Stimulated activated naive CD4-positive, alpha-beta T cell treated with Interleukin-2 at 50 U/mL for 16 hours (primary cell): ENCODE measurements around the gene PIP5KL1.

Experiments used
- DNase-seq: peaks from one replicate; lab custom pipeline; 2025; lab: John Stamatoyannopoulos, UW

The PIP5KL1 gene

DNA sequence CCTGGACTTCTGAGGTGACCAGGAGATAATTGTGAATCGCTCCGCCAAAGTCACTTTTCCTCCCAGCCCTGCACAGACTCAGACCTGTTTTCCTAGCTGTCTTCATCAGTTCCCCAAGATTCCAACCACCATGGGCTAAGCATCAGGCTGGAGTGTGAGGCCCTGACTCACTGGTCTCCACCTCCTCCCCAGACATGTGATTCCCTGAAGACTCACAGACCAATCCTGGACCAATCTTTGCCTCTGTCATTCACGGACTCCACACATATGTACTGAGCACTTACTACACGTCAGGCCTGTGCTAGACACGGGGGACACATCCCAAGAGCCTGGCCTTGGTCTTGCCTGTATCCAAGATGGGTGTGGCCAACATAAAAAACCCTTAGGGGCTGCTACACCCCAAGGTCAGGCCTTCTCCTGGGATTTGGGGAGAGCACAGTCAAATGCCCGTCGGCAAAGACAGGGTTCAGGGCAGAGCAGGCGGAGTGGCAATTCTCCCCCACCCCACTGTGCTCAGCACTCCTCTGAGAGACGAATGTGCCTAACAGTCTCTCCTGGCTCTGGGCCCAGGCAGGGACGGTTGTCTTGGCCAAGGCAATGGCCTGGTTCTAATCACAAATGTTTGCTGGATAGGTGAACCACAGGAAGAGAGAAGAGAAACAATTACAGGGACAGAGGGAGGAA, 38.3 kb upstream of the PIP5KL1 start:
- no peak for DNase-seq

DNA sequence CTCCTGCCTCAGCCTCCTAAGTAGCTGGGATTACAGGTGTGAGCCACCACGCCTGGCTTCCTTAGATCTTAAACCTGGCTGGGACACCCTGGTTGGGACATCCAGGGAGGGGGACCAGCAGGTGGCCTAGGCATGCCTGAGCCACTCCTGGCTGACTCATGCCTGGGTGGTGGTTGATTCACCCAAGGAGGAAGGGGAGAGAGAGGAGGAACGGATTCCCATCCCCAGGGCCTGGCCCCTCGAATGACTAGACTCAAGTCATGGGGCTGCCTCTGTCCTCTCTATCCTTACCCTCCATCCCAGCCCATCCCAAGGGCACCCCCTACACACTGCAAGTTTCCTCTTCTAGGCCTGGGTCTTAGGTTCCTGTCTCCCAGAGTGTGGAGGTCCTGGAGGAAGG, 37.5 kb upstream of the PIP5KL1 start:
- DNase-seq, result peak; percentile 31

DNA sequence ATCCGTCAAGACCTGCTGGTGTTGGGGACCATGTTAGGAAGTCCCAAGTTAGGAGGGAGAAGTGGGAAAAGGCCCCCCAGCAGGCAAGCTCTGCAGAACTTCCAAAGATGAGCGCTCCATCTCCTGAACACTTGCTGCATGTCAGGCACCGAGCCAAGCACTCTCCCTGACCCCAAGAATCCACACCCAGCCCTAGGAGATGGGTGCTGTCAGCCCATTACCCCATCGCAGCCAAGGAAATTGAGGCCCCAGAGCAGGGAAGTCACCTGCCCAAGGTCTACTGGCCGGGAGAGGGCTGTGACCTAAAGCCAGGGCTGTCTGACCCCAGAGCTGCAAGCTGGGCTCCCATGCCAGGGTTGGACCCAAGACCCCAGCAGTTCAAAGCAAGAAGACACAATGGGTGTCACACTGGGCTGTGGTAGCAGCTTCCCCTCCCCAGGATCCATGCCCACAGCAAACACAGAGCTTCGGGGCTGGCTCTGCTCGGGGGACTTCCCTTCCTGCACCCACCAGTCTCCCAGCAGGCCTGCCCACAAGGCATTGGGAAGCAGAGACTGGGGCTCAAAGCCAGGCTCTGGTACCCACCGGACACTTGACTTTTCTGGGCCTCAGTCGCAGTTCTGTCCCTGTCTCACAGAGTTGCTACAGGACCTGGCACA, 36.7 kb upstream of the PIP5KL1 start:
- no peak for DNase-seq

DNA sequence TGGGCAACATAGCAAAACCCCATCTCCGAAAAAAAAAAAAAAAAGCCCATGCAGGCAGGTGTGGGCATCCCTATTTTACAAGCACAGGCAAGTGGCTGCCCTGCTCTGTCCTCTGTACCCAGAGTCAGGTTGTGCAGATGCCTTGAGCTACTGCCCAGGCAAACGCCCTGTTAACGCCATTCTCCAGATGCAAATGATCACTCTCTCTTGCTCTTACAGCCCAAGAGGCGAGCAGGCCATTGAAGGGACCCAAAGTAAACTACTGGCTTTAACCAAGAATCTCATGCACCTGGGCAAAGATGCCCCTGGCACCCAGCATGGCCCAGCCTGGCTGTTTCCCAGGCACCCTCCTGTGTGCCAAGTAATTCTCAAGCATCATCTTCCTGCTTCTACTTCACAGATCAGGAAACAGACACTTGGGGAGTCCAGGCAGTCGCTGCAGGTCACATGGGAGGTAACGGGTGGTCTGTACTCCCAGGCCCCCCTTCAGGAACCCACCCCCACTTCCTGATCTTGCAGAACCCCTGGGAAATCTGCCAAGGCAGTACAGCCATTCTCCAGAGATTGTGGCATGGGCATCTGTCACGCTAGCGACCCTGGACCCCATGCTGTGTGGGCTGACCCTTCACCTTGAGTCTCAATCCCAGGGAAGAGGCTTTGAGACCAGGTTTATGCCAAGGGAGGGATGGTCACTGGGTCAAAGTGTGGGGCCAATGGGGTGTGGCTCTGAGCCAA, 36.0 kb upstream of the PIP5KL1 start:
- DNase-seq, result no peak

GRCh38 chr9:127965953-127966352, 35.4 kb upstream of the PIP5KL1 start:
- no peak for DNase-seq

DNA sequence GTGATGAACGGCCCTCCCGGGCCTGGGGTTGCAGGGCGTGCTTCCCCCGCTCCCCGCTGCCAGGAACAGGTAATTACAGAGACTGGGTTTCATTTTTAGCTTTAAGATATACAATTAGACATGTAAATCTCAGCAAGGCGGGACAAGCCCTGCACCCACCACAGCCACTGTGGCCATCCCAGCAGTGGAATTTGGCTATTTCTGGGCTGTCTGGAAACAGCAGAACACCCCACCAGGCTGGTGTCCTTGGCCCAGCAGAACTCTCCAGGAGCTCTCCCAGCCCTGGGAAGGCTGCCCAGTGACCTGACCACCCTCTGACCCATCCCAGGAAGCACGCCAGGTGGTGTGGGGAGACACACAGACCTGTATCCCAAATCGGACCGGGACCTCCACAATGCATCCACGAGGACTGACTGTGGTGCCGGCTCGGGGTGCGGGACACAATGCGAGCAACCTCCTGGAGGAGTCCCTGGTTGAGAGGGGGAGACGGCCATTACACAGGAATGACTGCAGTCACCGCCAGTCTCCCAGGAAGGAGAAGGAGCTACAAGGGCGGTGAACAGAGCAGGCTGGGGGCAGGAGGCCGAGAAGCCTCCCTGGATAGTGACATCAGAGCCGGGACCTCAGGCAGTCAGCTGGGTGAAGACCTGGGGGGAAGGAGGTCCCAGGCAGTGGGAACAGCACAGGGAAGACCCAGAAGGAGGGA, 32.9 kb upstream of the PIP5KL1 start:
- no peak for DNase-seq

DNA sequence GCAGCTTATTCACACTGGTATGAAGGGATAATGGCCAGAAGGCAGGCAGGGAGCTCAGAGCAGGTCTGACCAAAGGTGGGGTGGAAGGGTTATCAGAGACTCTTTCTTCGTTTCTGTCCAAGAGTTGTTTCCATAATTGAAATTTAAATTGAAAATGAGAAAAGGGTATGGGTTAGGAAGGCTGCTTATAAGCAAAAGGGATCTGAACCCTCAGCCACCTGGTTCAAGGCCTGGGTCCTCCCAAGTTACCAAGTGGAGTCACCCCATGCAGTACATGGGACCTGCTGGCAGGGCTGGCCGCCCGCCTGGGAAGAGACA, 32.4 kb upstream of the PIP5KL1 start:
- no peak for DNase-seq

DNA sequence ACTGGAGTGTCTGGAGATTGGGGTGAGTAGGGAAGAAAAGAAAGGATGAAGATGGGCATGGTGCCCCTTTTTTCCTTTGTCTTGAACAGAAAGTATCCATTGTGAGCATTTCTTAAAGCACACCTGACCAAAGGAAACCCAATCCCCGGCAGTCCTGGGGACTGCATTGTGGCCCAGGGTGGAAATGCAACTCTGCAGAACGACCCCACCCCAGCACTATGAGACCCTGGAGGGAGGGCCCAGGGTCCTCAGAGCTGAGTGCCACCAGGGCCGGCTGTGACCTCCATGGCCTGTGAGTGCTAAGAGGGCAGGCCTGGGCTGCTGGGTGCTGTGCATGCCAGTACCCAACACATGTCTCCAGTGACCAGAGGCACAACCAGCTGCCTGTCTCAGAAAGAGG, 31.7 kb upstream of the PIP5KL1 start:
- no peak for DNase-seq

DNA sequence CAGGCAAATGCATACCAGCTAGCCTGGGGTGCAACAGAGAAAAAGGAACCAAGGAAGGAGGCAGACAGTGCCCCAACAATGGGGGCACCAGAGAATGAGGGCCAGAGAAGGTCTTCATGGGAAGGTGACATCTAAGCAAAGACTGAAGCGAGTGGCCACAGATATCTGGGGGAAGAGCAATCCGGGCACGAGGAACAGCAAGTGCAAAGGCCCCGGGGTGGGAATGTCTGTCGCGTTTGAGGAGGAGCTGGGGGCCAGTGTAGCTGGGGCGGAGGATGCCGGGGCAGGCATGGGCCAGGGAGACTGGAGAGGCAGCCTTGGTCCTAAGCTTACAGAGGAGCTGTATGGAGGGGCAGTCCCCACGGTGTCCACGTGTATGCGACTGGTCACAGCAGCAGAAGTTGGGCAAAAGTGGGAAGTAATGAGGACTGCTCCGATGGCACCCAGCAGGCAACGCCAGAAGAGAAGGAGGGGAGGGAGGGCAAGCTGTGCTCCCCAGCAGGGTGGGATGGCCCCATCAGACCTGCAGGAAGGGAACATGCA, 31.1 kb upstream of the PIP5KL1 start:
- no peak for DNase-seq

GRCh38 chr9:127961155-127961490, 30.5 kb upstream of the PIP5KL1 start:
- no peak for DNase-seq

DNA sequence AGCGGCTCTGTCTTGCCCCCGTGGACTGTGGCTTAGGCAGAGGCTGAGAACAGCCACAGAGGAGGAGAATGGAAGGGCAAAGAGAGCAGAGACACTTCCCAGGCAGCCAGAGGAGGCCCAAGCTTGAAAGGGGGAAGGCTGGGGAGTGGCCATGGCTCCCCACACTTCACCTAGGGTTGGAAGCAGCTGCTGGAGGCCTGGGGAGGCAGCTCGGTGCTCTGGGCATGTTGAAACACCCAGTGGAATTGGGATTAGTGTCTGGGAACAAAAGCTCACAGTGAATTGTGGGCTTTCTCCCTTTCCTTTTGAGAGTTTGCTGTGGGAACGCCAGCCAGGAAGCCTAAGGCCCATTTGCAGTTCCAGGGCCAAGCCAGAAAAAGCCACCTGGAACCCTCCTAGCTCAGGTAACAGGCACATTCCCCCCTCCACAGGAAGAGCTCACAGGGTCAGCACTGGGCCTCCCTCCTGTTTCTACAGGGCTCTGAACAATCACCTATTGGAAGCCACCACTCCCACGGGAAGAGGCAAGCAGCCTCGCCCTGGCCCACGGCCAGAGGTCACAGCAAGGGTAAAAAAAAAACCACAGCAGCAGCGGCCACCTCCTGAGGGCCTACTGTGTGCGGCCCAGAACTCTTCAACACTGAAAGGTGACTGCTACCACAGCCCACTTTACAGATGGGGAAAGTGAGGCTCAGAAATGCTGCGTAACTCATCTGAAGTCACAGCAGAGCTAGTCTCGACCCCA, 30.0 kb upstream of the PIP5KL1 start:
- DNase-seq, result no peak

DNA sequence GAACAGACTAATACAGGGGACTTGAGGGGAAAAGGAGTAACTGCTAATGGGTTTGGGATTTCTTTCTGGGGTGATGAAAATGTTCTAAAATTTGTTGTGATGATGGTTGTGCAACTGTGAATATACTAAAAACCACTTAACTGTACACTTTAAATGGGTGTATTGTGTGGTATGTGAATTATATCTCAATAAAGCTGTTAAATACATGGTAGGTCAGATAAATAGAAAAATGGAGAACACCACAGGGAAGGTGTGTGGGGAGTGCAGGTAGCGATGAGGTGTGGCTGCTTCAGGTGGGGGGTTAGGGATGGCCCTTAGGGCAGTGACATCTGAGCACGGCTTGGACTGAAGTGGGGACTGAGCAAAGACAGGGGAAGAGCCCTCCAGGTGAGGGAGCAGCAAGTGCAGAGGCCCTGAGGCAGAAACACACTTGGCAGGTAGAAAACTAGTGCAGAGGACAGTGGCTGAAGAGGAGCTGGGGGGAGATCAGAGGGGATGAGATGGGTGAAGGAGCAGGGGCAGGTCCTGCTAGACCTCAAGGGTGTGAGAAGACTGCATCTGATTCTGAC, 29.3 kb upstream of the PIP5KL1 start:
- DNase-seq, result no peak

GRCh38 chr9:127959398-127959797, 28.8 kb upstream of the PIP5KL1 start:
- no peak for DNase-seq

- no peak for DNase-seq
Observed at GRCh38 chr9:127958728-127959127, 28.2 kb upstream of the PIP5KL1 start.

DNA sequence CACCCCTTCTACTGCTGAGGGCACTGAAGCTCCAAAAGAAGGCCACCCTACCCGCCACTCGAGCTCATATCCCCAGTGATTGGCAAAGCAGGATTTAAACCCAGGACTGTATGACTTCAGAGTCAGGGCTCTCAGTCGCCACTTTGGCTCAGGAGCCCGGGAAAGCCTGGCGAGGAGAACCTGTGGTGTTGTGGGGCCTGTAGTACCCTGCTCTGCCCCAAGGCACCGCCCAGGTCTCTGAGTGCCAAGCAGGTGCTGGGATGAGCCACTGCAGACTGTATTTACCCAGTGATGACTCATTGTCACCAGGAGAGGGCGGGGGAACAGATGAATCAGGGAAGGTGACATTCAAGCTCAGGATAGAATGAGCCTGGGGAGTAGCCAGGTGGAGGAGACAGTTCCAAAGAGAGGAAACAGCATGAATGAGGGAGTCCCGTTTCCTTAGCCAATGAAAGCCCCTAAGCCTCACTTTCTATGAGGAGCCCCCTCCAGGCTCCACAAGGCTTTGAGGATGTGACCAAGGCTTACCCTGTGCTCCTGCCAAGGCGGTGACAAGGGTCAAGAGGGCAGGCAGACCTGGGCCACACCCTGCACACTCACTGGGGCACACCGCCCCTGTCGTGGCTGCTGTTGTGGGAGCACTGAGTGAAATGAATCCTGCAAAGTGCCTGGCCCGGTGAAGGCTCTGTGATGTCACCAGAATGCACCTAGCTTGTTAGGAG, 24.9 kb upstream of the PIP5KL1 start:
- DNase-seq, result peak; percentile 87

DNA sequence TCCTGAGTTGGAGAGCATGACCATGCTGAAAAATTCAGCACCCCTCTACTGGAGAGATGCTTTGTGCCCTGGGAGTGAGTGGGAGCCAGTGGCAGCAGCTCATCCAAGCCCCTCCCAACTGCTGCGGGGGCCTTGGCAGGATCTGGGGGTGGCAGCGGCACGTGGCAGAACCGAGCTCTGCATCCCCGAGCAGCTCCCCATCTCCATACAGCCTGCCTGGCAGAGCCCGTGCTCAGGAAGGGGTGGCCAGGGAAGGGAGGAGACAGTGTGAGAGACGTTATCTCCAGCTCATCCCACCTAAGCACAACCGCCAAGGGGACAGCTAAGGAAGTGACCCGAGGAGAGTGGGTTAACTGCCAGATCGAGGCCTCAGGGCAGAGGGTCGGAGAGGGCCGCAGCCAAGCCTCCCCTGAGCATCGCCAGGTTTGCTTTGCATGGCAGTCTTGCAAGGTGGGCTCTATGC, 24.3 kb upstream of the PIP5KL1 start:
- DNase-seq, result no peak

DNA sequence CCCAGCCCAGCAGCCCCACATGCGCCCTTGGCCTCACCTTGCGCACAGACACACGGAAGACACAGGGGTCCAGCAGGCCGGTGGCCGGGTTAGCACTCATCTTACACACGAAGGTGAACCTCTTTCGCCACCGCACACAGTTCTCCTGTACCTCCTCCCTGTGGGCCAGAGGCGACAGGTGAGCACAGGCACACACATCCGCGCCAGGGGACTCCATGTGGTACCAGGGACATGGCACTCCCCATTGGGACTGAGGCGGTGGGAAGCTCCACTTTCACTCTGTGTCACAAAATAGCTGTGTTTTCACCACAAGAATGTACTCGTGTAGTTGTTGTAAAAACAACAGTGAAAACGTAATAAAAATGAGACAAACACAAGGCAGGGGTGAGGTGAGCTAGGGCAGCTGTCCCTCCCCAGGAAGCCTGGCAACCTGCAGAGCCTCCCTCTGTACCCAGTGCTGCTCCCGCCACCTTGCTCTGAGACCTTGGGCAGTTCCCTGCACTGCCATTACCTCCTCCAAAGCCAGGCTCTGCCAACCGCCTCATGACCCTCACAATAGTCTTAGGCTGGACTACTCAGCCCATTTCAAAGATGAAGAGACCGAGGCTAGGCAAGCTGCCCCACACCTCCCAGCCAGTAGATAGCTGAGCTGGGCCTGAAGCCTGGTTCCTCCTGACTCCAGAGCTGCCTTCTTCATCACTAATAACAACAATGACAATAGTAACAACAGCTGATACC, 23.4 kb upstream of the PIP5KL1 start:
- no peak for DNase-seq

DNA sequence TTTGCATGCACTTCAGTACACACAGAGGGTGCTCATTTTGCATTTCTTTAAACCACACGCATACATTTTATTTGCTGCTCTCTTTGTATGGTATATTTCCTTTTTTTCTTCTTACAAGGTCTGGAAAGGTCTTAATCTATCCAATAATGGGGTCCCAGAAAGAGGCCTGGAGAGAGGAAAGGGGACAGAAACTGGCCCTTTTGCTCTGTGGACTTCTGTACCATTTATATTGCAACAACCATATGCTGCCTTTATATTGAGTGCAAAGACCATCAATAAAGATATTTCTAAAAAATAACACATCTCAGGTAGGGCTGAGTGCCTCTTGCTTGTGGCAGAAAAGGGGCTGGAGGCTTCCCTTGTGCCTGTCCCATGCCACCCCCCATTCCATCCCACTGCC, 22.6 kb upstream of the PIP5KL1 start:
- DNase-seq, result no peak

DNA sequence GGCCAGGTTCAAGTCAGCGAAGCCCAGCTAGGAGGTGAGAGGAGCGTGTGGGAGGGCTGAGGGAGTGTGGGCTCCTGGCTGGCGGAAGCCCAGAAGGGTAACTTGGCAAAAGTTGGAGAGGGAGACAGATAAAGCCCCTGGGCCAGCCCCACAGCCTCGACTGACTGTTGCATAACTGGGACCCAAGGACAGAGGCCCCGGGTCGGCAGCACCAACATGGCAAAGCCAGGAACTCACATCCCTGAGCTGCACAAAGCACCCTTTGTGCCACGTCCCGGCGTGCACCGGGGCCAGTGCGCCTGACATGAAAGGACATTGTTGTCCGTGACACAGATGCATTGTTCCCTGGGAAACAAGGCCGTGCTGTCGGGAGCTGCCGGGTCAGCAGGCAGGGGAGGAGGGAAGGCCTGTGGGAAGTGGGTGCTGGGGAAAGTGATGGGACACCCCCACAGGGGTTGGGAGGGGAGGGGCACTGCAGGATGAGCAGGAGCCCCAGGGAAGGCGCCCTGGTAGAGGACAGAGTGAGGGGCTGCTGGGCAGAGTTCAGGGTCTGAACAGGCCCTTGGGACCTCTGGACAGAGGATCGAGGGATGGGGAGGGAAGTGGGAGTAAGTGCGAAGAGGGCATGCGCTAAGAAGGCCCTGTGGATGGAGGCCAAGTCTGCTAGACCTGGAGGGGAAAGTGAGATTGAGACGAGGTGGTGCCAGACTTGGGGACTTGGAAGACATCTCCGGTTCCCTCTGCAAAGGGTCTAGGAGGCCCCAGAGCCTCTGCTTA, 20.1 kb upstream of the PIP5KL1 start:
- DNase-seq, result no peak
